Inferior parietal cortex (tissue), 1 donor: Measurements from ENCODE around the gene RAB19.
"Not testable (repeated sequence)": the region's sequence is repeated elsewhere in the genome, so short reads cannot be mapped to it uniquely, and the experiment has no call there.

Experiments used
- DNase-seq: peaks from one replicate; pipeline ENCODE4 v3.0.0-alpha.2; 2016; ENCODE audit errors: extremely low spot score

The RAB19 gene

GRCh38 chr7:140402178-140402835 lies 1.6 kb upstream of the RAB19 start:
- DNase-seq: no peak

- peak; percentile 6 for DNase-seq
Measured at GRCh38 chr7:140404565-140405065, 757 bp downstream of the RAB19 start.

- no peak for DNase-seq
Measured at GRCh38 chr7:140415361-140415760, 11.5 kb downstream of the RAB19 start.

GRCh38 chr7:140415816-140416215 lies 12.0 kb downstream of the RAB19 start:
- not testable (repeated sequence) for DNase-seq

GRCh38 chr7:140416560-140416959 lies 12.7 kb downstream of the RAB19 start:
- no peak for DNase-seq

GRCh38 chr7:140417456-140418155 lies 13.7 kb downstream of the RAB19 start:
- DNase-seq: no peak

GRCh38 chr7:140418156-140418472 lies 14.3 kb downstream of the RAB19 start:
- not testable (repeated sequence) for DNase-seq

GRCh38 chr7:140418653-140419052 lies 14.8 kb downstream of the RAB19 start:
- no peak for DNase-seq

- no peak for DNase-seq
Measured at GRCh38 chr7:140421521-140421920, 17.7 kb downstream of the RAB19 start.

GRCh38 chr7:140423501-140423900 lies 19.6 kb downstream of the RAB19 start:
- DNase-seq: no peak

- no peak for DNase-seq
Measured at GRCh38 chr7:140425718-140426117, 21.9 kb downstream of the RAB19 start.

GRCh38 chr7:140426130-140426529 lies 22.3 kb downstream of the RAB19 start:
- no peak for DNase-seq

GRCh38 chr7:140433396-140433795 lies 29.5 kb downstream of the RAB19 start:
- DNase-seq: no peak

- DNase-seq: no peak
Measured at GRCh38 chr7:140435252-140435895, 31.5 kb downstream of the RAB19 start.

GRCh38 chr7:140439359-140439758 lies 35.5 kb downstream of the RAB19 start:
- DNase-seq: no peak

GRCh38 chr7:140440593-140440992 lies 36.7 kb downstream of the RAB19 start:
- no peak for DNase-seq

GRCh38 chr7:140441519-140441918 lies 37.7 kb downstream of the RAB19 start:
- no peak for DNase-seq

GRCh38 chr7:140446467-140446866 lies 42.6 kb downstream of the RAB19 start:
- DNase-seq: no peak

- no peak for DNase-seq
Measured at GRCh38 chr7:140447841-140448240, 44.0 kb downstream of the RAB19 start.

- DNase-seq: no peak
Measured at GRCh38 chr7:140448781-140449480, 45.1 kb downstream of the RAB19 start.

- DNase-seq: no peak
Measured at GRCh38 chr7:140451716-140452115, 47.9 kb downstream of the RAB19 start.

GRCh38 chr7:140453273-140453672 lies 49.4 kb downstream of the RAB19 start:
- no peak for DNase-seq
